LNCaP clone FGC (cell line): Measurements from ENCODE around the gene DSCAM.

Source experiments
- DNase-seq: peaks from one replicate; pipeline ENCODE4 v3.0.0-alpha.2; 2011; ENCODE audit warnings: low read depth
- H3K4me3 ChIP-seq: 2 replicates; pipeline ENCODE4 v1.5.1; 2011; ENCODE audit warnings: mild to moderate bottlenecking, low read depth, low read length, control low read depth
- CTCF ChIP-seq: IDR thresholded peaks from 2 replicates; pipeline ENCODE4 v1.5.1; 2012; ENCODE audit warnings: mild to moderate bottlenecking; ENCODE audit not compliant: control insufficient read depth, insufficient read depth; ENCODE audit errors: extremely low read depth

Gene DSCAM

GRCh38 chr21:40733024-40733397 is 113.9 kb downstream of the DSCAM start:
- no peak for DNase-seq
- no peak for TF ChIP-seq CTCF
- no peak overlapping the region for H3K4me3 ChIP-seq

DNA sequence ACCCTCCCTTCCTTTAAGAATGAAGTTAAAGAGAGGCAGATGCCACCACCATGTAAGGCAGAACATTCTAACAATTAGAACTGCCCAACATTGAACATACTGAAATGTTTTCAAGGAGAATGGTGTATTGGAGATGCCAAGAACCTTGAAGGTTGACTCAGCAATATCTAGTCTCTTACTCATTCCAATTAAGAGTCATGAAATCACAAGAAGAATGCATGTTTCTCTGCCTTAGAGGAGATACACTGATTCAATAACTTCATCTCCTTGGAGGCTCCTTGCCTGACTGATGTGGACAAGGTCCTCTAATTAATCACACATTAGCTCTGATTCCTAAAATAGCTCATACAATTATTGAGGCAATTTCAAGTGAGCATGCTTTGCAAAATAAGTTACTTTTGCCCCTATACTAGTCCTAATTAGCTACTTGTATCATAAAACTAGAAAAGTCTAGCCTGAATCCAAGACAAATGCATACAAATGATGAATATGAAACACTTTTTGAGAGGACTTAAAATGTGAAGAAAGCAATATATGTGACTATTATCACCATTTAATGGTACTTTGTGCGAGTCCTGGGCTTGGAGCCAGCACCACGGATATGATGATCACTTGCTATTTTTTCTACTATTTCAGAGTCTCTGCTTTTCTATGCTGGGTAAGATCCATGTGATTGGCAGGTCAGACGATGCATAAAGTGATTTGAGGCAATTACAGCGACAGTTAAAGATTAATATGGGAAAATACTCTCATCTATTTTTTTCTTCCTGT is 114.5 kb downstream of the DSCAM start:
- no peak for DNase-seq
- TF ChIP-seq CTCF, result no peak
- H3K4me3 ChIP-seq, result no peak overlapping the region

DNA sequence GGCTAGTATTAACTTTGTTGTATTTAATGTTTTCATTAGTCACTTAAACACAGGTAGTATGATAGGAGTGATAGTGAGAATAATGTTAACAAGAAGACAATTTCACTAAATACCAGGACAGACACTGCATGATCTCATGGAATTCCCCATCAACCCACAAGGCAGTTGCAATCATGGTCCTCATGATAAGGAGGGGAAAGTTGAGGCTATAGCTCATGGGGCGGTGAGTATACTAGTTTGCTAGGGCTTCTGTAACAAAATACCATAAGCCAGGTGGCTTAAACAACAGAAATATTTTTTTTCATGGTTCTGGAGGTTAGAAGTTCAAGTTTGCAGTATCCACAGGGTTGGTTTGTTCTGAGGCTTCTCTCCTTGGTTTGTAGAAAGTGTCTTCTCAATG is 115.8 kb downstream of the DSCAM start:
- DNase-seq, result no peak
- no peak for TF ChIP-seq CTCF
- no peak overlapping the region for H3K4me3 ChIP-seq

- no peak for DNase-seq
- H3K4me3 ChIP-seq, result no peak overlapping the region
- TF ChIP-seq CTCF, result no peak
Measured at GRCh38 chr21:40730426-40730800, 116.5 kb downstream of the DSCAM start.

DNA sequence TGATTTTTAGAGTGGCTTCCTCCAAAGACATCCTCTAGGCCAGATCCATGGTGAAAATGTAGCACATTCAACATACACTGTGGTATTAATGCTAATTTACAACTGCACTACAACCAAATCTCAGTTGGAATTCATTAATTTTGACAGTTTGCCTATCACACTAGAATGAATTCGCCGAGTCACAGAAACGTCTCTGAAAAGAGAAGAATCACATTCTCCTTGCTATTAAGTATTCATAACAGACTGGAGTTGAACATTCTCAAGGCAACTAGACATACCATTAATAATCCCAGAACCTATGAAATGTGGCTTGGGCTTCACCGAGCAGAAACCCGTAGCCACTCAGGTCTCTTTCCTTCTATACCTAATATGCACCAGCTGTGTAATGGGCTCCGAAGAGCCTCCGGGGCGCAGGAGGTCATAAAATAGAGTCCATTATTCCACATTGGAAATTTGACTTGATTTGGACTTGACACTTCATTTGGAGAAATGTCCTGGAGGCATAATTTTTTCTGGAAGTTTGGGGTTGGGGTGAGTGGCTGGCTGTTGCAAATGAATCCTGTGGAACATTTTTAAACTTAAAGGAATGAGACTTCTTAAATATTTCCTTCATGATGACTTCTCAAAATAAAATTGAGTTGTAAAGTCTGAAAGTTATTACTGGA is 117.1 kb downstream of the DSCAM start:
- no peak for TF ChIP-seq CTCF
- no peak overlapping the region for H3K4me3 ChIP-seq
- DNase-seq, result no peak

DNA sequence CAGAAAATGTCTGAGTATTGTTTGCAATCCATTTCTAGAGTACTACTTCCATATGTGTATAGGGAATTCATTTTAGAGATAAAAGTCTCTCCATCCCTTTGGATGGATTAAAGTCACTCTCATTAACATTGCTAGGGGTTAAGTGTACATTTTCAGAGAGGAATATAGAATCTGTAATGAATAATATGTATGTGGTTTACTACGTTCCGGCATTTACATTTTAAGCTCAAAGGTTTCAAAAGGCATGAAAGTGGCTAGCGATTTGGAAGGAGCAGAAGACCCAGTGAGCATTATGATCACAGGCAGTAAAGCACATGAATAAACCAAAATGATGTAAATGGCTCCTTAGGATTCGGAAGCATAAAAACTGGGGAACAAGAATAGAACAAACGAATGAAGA is 123.0 kb downstream of the DSCAM start:
- no peak for DNase-seq
- TF ChIP-seq CTCF, result no peak
- no peak overlapping the region for H3K4me3 ChIP-seq
